SK-N-SH (cell line): ENCODE measurements around the gene NR0B2. TPM values are rescaled to one million over a fixed set of nuclear protein-coding genes. Genes with fewer than 3 reads are reported as not detected.

Experiments
- CTCF ChIA-PET: fragments of 300-600, 350-600 bp; formaldehyde crosslinking; extraction: SDS; loops from one replicate; lab custom pipeline; 2021; lab: Yijun Ruan, JAX
- POLR2A ChIA-PET: fragments of 350-600 bp; sonication (Branson Sonifier 250); formaldehyde crosslinking; extraction: SDS; loops from one replicate; lab custom pipeline; 2020; ENCODE audit warnings: antibody characterized with exemption, inconsistent platforms; lab: Yijun Ruan, JAX
- DNase-seq: peaks from one replicate; pipeline ENCODE4 v3.0.0; 2012
- H2AFZ ChIP-seq: fragments of 200-600 bp; sonication (generic); 2 replicates; pipeline ENCODE4 v1.8.1; 2016; ENCODE audit warnings: antibody characterized with exemption, mild to moderate bottlenecking, low read depth
- H3F3A ChIP-seq: fragments of 200-600 bp; sonication (generic); replicated peaks from 2 replicates; pipeline ENCODE3; 2016; ENCODE audit warnings: antibody characterized with exemption, mild to moderate bottlenecking; ENCODE audit not compliant: insufficient read depth
- H3K27ac ChIP-seq, 2 experiments: fragments of 200-500 bp in 1 of 2; fragments of 200-600 bp in 1 of 2; sonication (Bioruptor generic) in 1 of 2; sonication (generic), shearing (Covaris generic) in 1 of 2; 2 replicates each; pipeline versions ENCODE4 v1.5.1 to v1.6.1; 2014 to 2016; ENCODE audit warnings: low read depth in 2 of 2, inconsistent platforms in 1 of 2, low read length in 1 of 2, mild to moderate bottlenecking in 1 of 2, mixed read lengths in 1 of 2
- H3K27me3 ChIP-seq: fragments of 200-600 bp; sonication (generic), shearing (Covaris generic); 2 replicates; pipeline ENCODE4 v1.6.1; 2016; ENCODE audit warnings: mixed run types; ENCODE audit not compliant: insufficient read depth
- H3K36me3 ChIP-seq, 2 experiments: fragments of 200-500 bp in 1 of 2; fragments of 200-600 bp in 1 of 2; sonication (Bioruptor generic) in 1 of 2; sonication (generic) in 1 of 2; replicated peaks in 1 of 2; 2 replicates each; pipeline versions ENCODE3 to v1.5.1; 2014 to 2016; ENCODE audit warnings: low read length in 1 of 2, mild to moderate bottlenecking in 1 of 2; ENCODE audit not compliant: insufficient read depth in 2 of 2, control insufficient read depth in 1 of 2
- H3K4me1 ChIP-seq, 2 experiments: fragments of 200-500 bp in 1 of 2; fragments of 200-600 bp in 1 of 2; sonication (Bioruptor generic) in 1 of 2; sonication (generic), shearing (Covaris generic) in 1 of 2; 2 replicates each; pipeline versions ENCODE4 v1.5.1 to v1.6.1; 2014 to 2016; ENCODE audit warnings: low read depth in 1 of 2, low read length in 1 of 2, mixed run types in 1 of 2; ENCODE audit not compliant: insufficient read depth in 2 of 2, control insufficient read depth in 1 of 2
- H3K4me2 ChIP-seq: fragments of 200-600 bp; sonication (generic), shearing (Covaris generic); 2 replicates; pipeline ENCODE4 v1.6.1; 2017; ENCODE audit warnings: mixed run types
- H3K4me3 ChIP-seq, 2 experiments: fragments of 200-500 bp in 1 of 2; fragments of 200-600 bp in 1 of 2; sonication (Bioruptor generic) in 1 of 2; sonication (generic), shearing (Covaris generic) in 1 of 2; 2 replicates each; pipeline versions ENCODE4 v1.5.1 to v1.8.1; 2014 to 2016; ENCODE audit warnings: low read depth in 2 of 2, inconsistent platforms in 1 of 2, low read length in 1 of 2, mild to moderate bottlenecking in 1 of 2, mixed read lengths in 1 of 2, moderate library complexity in 1 of 2
- H3K79me2 ChIP-seq: fragments of 200-600 bp; sonication (generic); 2 replicates; pipeline ENCODE4 v1.8.1; 2017; ENCODE audit warnings: mild to moderate bottlenecking; ENCODE audit not compliant: insufficient read depth
- H3K9ac ChIP-seq: fragments of 200-600 bp; sonication (generic); 2 replicates; pipeline ENCODE4 v1.6.1; 2017; ENCODE audit warnings: mixed run types
- H3K9me2 ChIP-seq: fragments of 200-600 bp; sonication (generic); 2 replicates; pipeline ENCODE4 v1.6.1; 2017; ENCODE audit warnings: mixed run types
- H3K9me3 ChIP-seq: fragments of 200-600 bp; sonication (generic); 2 replicates; pipeline ENCODE4 v1.6.1; 2017; ENCODE audit warnings: mixed run types, mild to moderate bottlenecking, moderate library complexity
- H4K20me1 ChIP-seq: fragments of 200-600 bp; sonication (generic); 2 replicates; pipeline ENCODE4 v1.6.1; 2017; ENCODE audit warnings: mild to moderate bottlenecking, mixed run types; ENCODE audit not compliant: insufficient read depth
- EZH2phosphoT487 ChIP-seq: fragments of 200-600 bp; sonication (generic); IDR thresholded peaks from 2 replicates; pipeline ENCODE4 v1.6.1; 2017; ENCODE audit warnings: low read depth, mixed run types, mild to moderate bottlenecking, antibody characterized with exemption, moderate library complexity, borderline replicate concordance
- GABPA ChIP-seq: IDR thresholded peaks from 2 replicates; pipeline ENCODE4 v1.4.0; 2012; ENCODE audit warnings: low read depth, mild to moderate bottlenecking
- MEF2A ChIP-seq: IDR thresholded peaks from 2 replicates; pipeline ENCODE4 v1.4.0; 2012; ENCODE audit warnings: low read depth, borderline replicate concordance
- POLR2AphosphoS5 ChIP-seq: IDR thresholded peaks from 2 replicates; pipeline ENCODE4 v1.6.1; 2012; ENCODE audit warnings: low read depth, low read length
- RCOR1 ChIP-seq: fragments of 150-350 bp; IDR thresholded peaks from 2 replicates; pipeline ENCODE4 v1.6.1; 2017; ENCODE audit warnings: antibody characterized with exemption, low read length
- SIN3A ChIP-seq: IDR thresholded peaks from 2 replicates; pipeline ENCODE4 v1.6.1; 2012; ENCODE audit warnings: low read depth, mild to moderate bottlenecking, low read length, moderate library complexity, borderline replicate concordance
- SMC3 ChIP-seq: IDR thresholded peaks from 2 replicates; pipeline ENCODE4 v1.6.1; 2012; ENCODE audit warnings: low read depth, low read length, improper control_type of control experiment
- TAF1 ChIP-seq: IDR thresholded peaks from 2 replicates; pipeline ENCODE4 v1.6.1; 2012; ENCODE audit warnings: low read depth, mild to moderate bottlenecking, low read length, moderate library complexity, borderline replicate concordance
- WGBS: methylation state at CpG from one replicate; pipeline ENCODE4 v1.1.6; 2017; ENCODE audit warnings: low lambda C conversion rate; 5-methylcytosine and 5-hydroxymethylcytosine counted together
- polyA plus RNA-seq, 3 experiments: library from polyadenylated mRNA; depleted of rRNA; stranded (reverse); fragments of >200 nt; gene quantifications; 2 replicates each; pipeline ENCODE4 v1.2.3, GENCODE V29; 2012
- TF ChIP-seq, protein P1 (sequence below): IDR thresholded peaks from 2 replicates; pipeline ENCODE4 v1.4.0; 2012; ENCODE audit warnings: low read depth, borderline replicate concordance
- TF ChIP-seq, protein P2 (sequence below): IDR thresholded peaks from 2 replicates; pipeline ENCODE4 v1.4.0; 2012; ENCODE audit warnings: low read depth, borderline replicate concordance
- TF ChIP-seq, protein P3 (sequence below): fragments of 200-600 bp; sonication (generic); IDR thresholded peaks from 2 replicates; pipeline ENCODE4 v1.6.1; 2017; ENCODE audit warnings: antibody characterized with exemption, mild to moderate bottlenecking, moderate library complexity
- TF ChIP-seq, protein P4 (sequence below): IDR thresholded peaks from 2 replicates; pipeline ENCODE4; 2012
- TF ChIP-seq, protein P5 (sequence below): IDR thresholded peaks from 2 replicates; pipeline ENCODE4 v1.6.1; 2012; ENCODE audit warnings: mild to moderate bottlenecking, low read depth, low read length, moderate library complexity

NR0B2 gene
- polyA plus RNA-seq, 1 of the 3 experiments (the other 2 are of a cell fraction): not detected

DNA sequence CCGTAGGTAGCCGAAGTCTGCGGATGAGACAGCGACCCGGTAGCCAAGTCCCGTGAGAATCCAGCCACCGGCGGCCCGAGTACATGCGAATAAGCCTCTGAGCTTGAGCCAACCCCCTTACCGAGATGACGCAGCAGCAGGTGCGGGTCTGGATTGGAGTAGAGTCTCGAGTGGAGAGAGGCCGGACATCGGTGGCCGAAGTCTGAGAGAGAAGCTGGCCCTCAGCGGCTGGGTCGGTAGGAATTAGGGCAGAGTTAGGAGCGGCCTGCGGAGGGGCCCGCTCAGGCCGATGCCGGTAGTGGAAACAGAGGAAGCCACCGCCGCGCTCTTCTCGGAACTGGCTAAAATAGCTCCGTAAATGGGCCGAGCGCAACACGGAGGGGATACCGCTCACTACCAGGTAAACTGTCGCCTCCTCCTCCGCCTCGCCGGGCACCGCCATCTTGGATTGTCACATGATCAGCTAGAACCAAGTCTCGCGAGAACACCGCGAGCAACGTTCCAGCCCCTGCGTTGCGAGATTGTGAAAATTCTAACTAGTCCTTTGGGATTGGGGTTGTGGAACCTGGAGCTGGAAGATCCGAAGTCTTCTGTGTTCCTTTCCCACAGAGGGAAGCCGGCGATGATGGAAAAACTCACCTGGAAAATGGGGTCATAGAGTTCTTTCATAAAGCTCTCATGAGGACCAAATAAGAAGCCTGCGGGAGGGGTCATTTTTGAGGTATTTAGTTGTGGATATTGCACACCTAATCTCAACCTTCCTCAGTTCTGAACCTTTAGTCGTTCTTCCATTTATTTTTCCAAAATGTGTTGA is 13.6 kb downstream of the NR0B2 start, which contains the start of gene GPATCH3 (continued):
- TF ChIP-seq, protein P1, sequence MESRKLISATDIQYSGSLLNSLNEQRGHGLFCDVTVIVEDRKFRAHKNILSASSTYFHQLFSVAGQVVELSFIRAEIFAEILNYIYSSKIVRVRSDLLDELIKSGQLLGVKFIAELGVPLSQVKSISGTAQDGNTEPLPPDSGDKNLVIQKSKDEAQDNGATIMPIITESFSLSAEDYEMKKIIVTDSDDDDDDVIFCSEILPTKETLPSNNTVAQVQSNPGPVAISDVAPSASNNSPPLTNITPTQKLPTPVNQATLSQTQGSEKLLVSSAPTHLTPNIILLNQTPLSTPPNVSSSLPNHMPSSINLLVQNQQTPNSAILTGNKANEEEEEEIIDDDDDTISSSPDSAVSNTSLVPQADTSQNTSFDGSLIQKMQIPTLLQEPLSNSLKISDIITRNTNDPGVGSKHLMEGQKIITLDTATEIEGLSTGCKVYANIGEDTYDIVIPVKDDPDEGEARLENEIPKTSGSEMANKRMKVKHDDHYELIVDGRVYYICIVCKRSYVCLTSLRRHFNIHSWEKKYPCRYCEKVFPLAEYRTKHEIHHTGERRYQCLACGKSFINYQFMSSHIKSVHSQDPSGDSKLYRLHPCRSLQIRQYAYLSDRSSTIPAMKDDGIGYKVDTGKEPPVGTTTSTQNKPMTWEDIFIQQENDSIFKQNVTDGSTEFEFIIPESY: peak; percentile 100
- TF ChIP-seq GABPA (peak; percentile 42; the same call in 1 of the 2 replicates), TAF1 (peak; percentile 96), RCOR1 (no peak)
- TF ChIP-seq, protein P2, sequence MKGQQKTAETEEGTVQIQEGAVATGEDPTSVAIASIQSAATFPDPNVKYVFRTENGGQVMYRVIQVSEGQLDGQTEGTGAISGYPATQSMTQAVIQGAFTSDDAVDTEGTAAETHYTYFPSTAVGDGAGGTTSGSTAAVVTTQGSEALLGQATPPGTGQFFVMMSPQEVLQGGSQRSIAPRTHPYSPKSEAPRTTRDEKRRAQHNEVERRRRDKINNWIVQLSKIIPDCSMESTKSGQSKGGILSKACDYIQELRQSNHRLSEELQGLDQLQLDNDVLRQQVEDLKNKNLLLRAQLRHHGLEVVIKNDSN: peak; percentile 98
- TF ChIP-seq, protein P3, sequence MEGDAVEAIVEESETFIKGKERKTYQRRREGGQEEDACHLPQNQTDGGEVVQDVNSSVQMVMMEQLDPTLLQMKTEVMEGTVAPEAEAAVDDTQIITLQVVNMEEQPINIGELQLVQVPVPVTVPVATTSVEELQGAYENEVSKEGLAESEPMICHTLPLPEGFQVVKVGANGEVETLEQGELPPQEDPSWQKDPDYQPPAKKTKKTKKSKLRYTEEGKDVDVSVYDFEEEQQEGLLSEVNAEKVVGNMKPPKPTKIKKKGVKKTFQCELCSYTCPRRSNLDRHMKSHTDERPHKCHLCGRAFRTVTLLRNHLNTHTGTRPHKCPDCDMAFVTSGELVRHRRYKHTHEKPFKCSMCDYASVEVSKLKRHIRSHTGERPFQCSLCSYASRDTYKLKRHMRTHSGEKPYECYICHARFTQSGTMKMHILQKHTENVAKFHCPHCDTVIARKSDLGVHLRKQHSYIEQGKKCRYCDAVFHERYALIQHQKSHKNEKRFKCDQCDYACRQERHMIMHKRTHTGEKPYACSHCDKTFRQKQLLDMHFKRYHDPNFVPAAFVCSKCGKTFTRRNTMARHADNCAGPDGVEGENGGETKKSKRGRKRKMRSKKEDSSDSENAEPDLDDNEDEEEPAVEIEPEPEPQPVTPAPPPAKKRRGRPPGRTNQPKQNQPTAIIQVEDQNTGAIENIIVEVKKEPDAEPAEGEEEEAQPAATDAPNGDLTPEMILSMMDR: no peak

DNA sequence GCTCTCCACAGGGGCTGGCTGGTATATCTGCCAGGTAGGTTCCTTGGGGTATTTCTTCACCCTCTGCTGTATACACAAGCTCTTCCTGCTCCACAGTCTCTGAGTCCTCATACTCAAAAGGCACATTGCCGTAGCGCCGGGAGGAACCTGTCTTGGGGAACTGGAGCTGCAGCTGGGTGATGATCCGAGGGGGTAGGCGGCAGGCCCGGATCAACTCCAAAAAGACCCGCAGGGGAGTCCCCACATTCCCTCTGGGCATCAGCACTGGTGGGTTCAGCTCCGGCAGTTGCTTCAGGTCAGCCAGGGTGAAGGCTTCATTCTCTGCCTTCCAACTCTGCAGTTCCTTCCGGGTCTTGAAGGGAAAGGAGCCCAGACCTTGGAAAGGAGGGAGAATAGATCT is 16.4 kb downstream of the NR0B2 start:
- peaks cover 34% of the 10 kb centered on the region for H3K79me2 ChIP-seq
- H3K4me1 ChIP-seq: peaks cover 4 to 9% of the 10 kb centered on the region in 2 experiments; a peak in 3 of 4 replicates
- no peak overlapping the region for H3K9ac ChIP-seq
- no peaks in the 10 kb centered on the region for H3F3A ChIP-seq
- ChIA-PET POLR2A (no interaction called here), CTCF (no interaction called here)
- H3K4me3 ChIP-seq: no peak overlapping the region
- H4K20me1 ChIP-seq: no peaks in the 10 kb centered on the region
- H3K4me2 ChIP-seq: no peak overlapping the region
- no peaks in the 10 kb centered on the region for H3K9me3 ChIP-seq
- no peak for DNase-seq
- H3K9me2 ChIP-seq: no peaks in the 10 kb centered on the region
- no peak overlapping the region for H2AFZ ChIP-seq
- peaks cover 23 to 31% of the 10 kb centered on the region in 2 experiments for H3K36me3 ChIP-seq
- H3K27me3 ChIP-seq: no peaks in the 10 kb centered on the region
- no peak overlapping the region for H3K27ac ChIP-seq
- TF ChIP-seq, protein P3: no peak
- TF ChIP-seq SIN3A (no peak), SMC3 (no peak), POLR2AphosphoS5 (no peak), EZH2phosphoT487 (no peak), MEF2A (no peak)
- TF ChIP-seq, protein P4, sequence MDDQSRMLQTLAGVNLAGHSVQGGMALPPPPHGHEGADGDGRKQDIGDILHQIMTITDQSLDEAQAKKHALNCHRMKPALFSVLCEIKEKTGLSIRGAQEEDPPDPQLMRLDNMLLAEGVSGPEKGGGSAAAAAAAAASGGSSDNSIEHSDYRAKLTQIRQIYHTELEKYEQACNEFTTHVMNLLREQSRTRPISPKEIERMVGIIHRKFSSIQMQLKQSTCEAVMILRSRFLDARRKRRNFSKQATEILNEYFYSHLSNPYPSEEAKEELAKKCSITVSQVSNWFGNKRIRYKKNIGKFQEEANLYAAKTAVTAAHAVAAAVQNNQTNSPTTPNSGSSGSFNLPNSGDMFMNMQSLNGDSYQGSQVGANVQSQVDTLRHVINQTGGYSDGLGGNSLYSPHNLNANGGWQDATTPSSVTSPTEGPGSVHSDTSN: no peak
- TF ChIP-seq, protein P5, sequence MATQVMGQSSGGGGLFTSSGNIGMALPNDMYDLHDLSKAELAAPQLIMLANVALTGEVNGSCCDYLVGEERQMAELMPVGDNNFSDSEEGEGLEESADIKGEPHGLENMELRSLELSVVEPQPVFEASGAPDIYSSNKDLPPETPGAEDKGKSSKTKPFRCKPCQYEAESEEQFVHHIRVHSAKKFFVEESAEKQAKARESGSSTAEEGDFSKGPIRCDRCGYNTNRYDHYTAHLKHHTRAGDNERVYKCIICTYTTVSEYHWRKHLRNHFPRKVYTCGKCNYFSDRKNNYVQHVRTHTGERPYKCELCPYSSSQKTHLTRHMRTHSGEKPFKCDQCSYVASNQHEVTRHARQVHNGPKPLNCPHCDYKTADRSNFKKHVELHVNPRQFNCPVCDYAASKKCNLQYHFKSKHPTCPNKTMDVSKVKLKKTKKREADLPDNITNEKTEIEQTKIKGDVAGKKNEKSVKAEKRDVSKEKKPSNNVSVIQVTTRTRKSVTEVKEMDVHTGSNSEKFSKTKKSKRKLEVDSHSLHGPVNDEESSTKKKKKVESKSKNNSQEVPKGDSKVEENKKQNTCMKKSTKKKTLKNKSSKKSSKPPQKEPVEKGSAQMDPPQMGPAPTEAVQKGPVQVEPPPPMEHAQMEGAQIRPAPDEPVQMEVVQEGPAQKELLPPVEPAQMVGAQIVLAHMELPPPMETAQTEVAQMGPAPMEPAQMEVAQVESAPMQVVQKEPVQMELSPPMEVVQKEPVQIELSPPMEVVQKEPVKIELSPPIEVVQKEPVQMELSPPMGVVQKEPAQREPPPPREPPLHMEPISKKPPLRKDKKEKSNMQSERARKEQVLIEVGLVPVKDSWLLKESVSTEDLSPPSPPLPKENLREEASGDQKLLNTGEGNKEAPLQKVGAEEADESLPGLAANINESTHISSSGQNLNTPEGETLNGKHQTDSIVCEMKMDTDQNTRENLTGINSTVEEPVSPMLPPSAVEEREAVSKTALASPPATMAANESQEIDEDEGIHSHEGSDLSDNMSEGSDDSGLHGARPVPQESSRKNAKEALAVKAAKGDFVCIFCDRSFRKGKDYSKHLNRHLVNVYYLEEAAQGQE: no peak
- WGBS: 86% methylated on average over 9 of the region's 9 CpGs
